HG02884 (cell line): Measurements from ENCODE around the gene OR6V1.
"Not testable (repeated sequence)": the region's sequence is repeated elsewhere in the genome, so short reads cannot be mapped to it uniquely, and the experiment has no call there.

ENCODE experiments used
- ATAC-seq: cut with Tn5 transposase; IDR thresholded peaks from one replicate; pipeline ENCODE4 v1.9.1; 2021; ENCODE audit warnings: mild to moderate bottlenecking, moderate library complexity; ENCODE audit not compliant: unreplicated experiment

The OR6V1 gene

DNA sequence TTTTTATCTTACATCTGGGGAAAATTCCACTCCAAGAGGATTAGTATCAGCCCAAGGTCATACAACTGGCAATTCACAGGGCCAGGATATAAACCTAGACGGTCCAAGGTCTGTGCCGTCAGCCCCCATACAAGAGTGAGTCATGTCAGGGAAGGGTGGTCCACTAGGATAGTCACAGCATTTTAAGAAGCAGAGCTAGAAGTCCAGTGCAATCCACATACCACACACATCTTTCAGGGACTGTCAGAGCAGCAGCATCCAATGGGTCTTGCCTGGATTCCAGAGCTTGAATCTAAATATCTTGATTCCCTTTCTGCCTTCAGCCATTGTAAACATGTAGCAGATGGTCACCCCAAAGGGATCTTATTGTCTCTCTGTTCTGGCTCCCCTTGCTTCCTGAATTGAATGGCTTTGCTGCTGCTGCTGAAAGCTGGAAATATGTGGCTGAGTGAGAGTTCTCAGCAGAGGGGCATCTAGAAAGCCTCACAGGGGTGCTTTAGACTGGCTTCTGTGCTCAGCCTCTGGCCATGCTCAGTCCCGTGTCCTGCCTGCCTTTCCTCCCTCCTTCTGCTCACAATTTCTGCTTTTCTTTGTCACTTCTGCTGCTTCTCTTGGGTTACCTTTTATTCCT, 9.9 kb upstream of the OR6V1 start:
- no peak for ATAC-seq

DNA sequence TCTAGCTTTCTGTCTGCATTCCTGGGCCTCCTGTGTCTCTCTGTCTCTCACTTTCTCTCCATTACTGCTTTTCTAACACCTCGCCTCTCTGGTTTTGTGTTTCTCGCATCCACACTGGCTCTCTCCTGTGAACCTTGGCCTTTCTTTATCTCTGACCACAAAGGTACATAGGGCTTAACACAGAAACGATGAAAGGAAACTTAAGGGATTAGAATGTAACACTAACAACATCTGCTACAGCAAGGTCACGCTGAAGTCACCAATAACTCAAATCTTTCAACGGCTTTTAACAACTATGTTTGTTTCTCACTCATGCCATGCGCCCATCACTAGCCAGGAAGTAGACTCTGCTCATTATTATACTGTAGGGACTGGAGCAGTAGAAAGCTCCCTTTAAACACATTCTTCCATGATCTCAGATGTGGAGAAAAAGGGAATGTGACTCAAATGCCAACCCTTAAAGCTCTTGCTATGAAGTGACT, 9.3 kb upstream of the OR6V1 start:
- no peak for ATAC-seq

DNA sequence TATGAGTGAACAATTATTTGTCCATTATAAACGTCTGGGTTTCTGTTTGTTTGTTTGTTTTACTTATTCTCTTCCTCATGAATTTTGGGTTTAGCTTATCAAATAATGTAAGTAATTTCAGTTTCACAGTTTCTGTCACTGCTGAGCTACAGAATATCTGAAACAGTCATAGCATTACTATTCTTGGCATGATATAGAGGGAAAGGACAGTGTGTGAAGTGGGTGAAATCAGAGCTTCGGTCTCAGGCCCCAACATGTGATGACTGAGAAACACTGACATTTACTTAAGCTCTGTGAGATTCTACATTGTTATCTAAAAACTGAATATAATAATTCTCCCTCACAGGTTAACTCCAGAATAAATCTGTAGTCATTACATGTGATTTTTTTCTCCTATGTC, 8.8 kb upstream of the OR6V1 start:
- ATAC-seq, result no peak

DNA sequence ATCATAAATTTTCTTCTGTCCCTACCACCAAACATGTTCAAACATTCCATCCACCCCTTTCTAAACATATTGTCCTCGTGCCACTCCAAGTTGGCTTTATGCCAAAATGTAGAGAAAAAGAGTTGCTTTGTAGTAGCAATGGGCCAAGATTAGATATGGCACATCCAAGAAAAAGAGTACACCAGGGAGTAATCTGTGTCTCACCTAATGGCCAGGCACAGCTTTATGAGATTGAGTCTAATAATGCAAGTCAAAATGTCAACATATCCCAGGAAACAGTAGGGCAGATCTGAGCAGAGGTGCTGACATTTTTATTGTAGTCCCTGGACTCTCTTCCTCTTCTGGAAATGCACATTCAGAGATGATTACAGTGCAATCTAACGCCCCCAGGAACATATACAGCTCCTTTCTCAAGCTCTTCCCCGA, 5.7 kb upstream of the OR6V1 start:
- ATAC-seq, result no peak

DNA sequence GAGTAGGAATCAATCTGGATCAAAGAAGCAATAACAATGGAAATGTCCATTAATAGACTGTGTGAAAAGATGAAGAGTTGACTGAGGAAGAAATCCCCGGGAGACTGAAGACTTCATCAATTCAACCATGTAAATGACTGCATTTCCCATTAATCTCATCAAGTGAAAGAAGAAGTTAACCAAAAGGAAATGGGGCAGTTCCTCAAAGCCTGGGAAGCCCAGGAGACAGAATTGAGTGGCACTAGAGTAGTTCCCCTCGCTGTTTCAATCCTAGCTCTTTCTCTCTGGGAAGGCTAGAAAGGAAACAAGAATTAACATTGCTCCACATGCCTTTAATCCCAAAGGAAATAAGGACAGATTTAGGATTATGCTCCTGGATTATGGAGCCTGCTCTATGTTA, 4.8 kb upstream of the OR6V1 start:
- ATAC-seq, result no peak

DNA sequence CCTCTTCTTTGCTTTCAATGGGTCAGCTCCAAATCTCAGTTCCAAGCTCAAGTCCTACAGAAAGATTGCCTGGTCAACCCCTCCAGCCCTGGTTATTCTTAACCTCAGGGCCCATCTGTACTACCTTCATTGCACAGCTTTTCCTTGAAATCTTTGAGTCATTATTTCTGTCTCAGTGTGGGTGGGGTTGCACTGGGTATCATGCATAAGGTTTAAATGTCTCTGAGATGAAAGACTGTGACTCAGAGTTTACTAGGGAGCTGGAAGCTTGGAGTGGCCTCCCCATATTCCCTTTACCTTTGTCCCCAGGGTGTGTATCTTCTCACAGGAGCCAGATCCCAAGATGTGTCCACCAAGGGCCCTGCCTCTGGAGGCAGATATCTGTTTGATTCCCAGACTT, 3.3 kb upstream of the OR6V1 start:
- no peak for ATAC-seq

DNA sequence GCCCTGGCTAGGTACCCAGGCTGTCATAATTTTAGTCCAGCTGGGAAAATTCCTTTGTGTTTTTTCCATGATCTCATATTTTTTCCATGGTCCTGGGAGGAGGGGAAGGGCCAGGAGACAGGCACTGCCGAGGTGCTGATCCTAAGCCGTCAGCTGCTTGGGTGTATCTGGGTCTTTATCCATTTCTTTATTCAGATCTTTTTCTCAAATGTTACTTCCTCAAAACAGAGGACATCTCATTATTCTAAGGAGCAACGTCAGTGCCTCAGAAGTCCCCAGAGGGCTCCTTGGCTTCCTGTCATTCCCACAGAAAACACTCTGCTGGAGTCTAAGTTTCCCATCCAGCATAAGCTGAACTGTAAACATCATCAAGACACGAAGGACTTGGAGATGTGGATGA, 2.8 kb upstream of the OR6V1 start:
- ATAC-seq, result no peak

DNA sequence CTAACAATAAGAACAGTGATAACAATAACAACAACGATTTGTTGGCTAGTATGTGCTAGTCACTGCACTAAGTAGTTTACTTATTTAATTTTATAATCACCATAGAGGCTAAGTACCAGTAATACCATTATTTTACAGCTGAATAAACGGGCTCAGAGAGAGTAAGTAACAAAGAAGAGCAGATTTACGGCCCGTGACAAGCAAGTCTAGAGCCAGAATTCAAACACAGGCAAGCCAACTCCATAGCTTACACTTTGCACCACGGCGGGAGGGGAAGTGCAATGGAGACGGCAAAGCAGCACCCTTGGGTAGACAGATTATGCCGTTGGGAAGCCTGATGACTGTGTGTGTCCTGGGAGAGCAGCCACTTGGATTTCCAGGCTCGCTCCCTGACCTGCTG, 1.2 kb upstream of the OR6V1 start:
- ATAC-seq, result no peak

DNA sequence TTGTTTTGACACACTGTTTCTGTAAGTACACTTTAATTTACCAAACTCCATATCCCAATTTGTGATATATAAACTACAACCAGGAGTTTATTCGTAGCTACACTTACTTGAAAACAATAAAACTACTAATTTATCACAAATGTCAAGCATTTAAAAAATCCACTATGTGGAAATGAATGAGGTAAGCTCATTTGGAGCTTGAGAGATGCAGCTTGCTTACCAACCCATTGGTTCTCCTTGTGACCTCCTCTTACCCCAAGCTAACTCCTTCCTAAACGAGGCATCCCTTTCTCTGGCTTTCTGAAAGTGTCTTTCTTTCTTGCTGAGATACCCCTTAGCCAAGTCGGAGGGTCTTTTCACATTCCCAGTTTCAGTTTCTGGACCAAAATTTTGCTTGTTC, 2.5 kb downstream of the OR6V1 start:
- ATAC-seq, result no peak

DNA sequence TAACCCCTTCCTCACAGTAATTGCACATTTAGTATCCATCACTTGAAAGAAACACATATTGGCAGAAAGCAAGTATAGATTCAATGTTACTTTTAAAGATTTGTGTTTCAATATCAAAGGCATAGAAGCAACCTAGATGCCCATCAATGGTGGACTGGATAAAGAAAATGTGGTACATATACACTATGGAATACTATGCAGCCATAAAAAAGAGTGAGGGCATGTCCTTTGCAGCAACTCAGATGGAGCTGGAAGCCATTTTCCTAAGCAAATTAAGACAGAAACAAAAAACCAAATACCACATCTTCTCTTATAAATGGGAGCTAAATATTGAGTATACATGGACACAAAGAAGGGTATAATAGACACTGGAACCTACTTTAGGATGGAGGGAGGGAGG, 3.6 kb downstream of the OR6V1 start:
- ATAC-seq, result no peak

DNA sequence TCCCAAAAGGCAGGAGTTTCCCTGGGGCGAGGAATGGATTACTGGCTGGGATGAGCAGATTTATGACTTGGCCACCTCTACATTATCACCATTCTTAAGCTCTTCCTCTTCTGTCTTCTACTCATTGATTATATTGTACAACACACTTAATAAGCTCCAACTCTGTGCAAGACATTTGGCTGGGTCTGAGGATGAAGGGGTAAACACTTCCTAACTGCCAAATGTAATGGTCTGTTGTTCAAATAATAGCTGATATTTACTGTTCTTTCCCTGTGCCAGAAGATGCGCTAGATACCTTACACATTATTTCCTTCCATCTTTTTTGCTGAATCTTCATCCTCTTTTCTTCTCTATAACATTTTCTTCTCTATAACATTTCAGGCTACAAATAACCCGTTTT, 11.6 kb downstream of the OR6V1 start:
- no peak for ATAC-seq

DNA sequence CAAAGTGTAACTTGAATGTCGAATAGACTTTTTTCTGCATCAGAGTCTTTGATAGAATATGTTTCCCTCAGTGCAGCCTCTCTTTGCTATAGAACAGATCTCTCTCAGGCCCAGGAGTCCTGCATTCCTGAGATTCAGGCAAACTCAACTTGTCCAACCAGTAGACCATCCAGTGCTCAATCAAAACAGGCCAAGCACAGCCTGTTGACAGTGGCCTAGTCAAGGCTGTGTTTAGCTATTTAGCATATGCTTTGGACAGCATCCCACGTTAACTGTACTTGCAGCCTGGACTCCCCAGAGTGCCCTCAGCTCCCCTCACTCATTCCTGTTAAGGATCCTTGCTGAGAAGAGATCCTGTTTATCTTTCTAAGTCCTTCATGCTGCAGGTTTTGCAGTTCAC, 16.3 kb downstream of the OR6V1 start:
- ATAC-seq, result no peak

DNA sequence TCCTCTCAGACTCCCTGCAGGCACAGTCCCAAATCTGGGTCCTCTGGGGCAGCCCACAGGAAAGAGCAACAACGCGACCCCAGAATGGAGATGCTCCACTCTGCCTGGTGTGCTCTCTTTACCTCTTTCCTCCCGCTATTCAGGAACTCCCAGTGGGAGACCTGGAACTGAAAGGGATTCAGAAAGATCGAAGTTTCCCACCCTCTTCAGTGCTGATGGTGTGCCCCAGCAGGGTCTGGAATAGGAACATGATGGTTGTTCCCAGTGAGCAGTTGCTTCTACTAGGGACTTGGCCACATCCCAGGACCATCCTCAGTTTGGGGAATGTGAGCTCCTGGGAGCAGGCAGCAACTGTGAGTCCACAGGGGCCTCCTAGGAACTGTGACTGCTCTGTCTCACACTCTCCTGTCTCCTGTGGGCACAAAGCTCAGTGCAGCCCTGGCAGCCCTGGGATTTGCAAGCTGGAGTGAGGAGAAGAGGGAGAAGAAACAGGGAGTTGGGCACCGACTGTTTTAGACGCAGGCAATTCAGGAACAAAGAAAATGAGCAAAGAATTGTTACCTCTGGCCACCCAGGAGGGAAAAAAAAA, 17.9 kb downstream of the OR6V1 start:
- no peak for ATAC-seq

DNA sequence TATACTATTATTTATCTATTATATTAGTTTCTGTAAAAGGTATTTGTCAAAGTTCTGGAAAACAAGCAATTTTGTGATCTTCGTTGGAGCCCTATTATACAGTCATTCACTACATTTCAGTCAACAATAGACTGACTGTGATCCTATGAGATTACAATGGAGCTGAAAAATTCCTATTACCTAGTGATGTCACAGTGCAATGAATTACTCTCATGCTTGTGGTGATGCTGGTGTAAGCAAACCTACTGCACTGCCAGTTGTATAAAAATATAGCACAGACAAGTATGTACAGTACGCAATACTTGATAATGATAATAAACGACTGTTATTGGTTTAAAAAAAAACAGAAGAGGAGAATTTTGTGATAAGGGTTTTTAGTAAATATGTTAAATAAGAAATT, 21.4 kb downstream of the OR6V1 start:
- ATAC-seq, result no peak

DNA sequence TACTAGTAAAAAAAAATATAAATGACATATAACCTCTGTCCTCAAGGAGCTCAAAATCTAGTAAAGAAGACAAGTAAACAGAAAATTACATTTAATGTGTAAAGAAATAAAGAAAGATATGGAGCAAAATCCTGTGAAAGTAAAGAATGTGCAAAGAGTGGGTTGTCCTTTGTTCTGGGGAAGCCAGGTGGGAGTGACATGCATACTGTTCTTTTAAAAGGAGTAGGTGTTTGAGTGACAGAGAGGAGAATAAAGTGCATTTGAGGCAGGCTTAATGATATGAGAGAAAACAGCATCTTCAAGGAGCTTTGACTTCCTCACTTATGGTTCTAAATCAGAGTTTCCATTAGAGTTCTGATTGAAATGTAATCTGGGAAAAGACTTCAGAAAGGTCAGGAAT, 22.0 kb downstream of the OR6V1 start:
- no peak for ATAC-seq

DNA sequence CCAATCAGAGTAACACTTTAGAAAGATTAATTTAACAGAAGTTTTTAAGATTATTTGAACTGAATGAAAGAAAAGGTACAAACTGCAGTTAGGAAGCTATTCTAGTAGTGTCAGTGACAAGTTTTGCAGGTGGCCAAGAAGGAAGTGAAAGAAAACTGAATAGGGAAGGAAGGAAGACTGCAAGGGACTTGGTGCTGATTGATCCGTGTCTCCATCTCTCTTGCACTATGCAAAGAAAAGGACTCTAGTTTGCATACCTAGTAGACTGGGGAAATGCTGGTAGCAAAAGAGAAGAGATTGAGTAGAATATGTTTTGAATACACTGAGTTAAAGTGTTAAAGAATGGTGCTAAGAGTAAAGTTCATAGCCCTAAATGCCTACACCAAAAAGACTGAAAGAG, 33.0 kb downstream of the OR6V1 start:
- peak; percentile 65 for ATAC-seq

DNA sequence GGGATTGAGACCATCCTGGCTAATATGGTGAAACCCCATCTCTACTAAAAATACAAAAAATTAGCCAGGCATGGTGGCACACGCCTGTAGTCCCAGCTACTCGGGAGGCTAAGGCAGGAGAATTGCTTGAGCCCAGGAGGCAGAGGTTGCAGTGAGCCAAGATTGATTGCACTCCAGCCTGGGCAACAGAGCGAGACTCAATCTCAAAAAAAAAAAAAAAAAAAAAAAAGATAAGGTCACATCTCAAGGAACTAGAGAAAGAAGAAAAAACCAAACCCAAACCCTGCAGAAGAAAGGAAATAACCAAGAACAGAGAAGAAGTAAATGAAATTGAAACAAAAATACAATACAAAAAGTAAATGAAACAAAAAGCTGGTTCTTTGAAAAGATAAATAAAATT, 33.5 kb downstream of the OR6V1 start:
- not testable (repeated sequence) for ATAC-seq

DNA sequence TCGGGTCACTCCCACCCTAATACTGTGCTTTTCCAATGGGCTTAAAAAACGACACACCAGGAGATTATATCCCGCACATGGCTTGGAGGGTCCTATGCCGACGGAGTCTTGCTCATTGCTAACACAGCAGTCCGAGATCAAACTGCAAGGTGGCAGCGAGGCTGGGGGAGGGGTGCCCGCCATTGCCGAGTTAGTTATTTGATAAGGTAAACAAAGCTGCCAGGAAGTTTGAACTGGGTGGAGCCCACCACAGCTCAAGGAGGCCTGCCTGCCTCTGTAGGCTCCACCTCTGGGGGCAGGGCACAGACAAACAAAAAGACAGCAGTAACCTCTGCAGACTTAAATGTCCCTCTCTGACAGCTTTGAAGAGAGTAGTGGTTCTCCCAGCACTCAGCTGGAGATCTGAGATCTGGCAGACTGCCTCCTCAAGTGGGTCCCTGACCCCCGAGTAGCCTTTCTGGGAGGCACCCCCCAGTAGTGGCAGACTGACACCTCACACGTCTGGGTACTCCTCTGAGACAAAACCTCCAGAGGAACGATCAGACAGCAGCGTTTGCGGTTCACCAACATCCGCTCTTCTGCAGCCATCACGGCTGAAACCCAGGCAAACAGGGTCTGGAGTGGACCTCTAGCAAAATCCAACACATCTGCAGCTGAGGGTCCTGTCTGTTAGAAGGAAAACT, 36.5 kb downstream of the OR6V1 start:
- not testable (repeated sequence) for ATAC-seq

DNA sequence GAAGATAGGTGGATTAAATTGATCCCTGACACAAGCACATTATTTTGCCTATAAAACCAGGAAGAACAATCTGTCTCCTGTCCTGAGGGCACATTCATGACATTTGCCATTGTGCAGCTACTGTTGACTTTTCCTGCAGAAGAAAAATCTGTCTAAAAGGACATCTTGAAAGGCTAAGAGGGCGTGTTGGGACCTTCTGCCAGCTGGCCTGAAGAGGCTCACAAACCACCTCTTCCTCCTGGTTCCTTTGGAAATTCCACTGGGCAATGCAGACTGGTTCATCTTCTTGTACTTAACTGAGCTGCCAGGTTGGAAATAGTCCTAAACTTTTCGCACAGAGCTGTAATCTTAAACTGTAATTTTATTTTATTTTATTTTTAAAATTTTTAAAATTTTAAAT, 44.0 kb downstream of the OR6V1 start:
- no peak for ATAC-seq

DNA sequence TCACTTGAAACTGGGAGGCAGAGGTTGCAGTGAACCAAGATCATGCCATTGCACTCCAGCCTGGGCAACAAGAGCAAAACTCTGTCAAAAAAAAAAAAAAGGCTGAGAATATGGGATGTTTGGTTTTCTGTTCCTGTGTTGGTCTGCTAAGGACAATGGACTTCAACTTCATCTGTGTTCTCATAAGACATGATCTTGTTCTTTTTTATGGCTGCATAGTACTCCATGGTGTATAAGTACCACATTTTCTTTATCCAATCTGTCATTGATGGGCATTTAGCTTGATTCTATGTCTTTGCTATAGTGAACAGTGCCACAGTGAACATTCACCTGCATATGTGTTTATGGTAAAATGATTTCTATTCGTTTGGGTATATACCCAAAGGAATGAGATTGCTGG, 47.4 kb downstream of the OR6V1 start:
- not testable (repeated sequence) for ATAC-seq
